NCI-H1092 treated with DMSO at 0.1 percent for 48 hours (cell line): ENCODE measurements around the gene SRGN.
"Not testable (repeated sequence)": the region's sequence is repeated elsewhere in the genome, so short reads cannot be mapped to it uniquely, and the experiment has no call there.

Experiments used
- DNase-seq: peaks from one replicate; lab custom pipeline; 2025; lab: John Stamatoyannopoulos, UW

Gene SRGN, protein sequence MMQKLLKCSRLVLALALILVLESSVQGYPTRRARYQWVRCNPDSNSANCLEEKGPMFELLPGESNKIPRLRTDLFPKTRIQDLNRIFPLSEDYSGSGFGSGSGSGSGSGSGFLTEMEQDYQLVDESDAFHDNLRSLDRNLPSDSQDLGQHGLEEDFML

DNA sequence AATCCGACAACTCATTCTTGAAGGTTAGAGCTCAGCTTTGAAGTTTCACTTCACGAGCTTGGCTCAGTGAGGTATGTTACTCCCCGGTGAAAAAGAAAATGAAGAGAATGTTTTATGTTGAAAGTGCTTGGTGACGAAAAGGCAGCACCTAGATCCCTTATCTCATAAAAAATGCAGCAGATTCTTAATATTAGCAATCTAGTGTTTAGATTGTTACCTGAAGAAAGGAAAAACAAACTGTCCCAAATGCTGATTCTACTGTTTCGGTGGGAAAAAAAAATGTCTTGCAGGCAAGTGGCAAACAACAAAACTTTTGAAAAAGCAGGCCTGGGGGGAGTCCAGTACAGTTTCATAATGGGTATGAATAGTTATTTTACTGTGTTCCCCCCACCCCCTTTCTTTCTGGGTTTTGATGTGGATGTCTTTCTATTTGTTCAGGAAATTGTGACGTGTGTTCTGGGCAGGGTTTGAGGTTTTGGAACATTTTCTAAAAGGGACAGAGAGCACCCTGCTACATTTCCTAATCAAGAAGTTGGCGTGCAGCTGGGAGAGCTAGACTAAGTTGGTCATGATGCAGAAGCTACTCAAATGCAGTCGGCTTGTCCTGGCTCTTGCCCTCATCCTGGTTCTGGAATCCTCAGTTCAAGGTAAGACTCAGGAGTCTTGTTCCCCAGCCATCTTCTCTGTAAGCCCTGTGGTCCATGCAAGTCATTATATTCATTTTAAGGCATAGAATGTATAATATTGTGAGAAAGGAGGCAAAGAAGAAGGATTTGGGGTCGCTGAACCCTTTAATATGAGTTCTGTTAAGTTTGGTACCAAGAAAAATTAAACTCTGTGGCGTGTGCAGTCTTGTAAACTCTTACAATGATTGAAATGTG lies at the start of gene SRGN:
TSS of gene SRGN (plus strand) at position 514 of the 881 bp plus-strand sequence. CDS start at position 569, 55 bp downstream.
- no peak for DNase-seq

DNA sequence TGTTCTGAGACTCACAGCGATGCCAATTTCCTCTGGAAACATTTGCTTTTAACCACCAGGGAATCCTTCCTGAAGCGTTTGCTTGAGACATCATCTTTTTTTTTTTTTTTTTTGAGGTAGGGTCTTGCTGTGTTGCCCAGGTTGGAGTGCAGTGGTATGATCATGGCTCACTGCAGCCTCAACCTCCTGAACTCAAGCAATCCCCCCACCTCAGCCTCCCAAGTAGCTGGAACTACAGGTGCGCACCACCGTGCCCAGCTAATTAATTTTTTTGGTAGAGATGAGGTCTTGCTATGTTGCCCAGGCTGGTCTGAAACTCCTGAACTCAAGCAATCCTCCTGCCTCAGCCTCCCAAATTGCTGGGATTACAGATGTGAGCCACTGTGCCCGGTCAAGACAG lies 47.0 kb upstream of the SRGN start:
- DNase-seq = not testable (repeated sequence)

DNA sequence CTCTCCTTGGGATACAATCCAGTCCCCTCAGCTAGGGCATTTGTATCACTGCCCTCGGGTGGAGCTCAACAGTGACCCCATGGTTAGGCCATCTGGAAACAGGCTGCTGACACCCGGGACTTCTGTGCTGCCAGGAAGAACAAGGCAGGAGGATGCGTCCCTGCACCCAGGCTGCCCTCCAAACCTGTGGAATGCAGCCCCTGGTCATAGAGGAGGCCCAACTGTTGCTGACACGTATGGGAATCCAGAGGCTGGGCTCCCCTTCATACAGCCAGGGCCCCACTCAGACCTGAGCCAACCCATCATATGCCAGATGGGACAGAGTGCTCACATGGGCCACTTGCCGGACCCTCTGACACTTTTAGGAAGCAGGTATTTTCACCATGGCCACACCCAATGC lies 45.5 kb upstream of the SRGN start:
- no peak for DNase-seq

DNA sequence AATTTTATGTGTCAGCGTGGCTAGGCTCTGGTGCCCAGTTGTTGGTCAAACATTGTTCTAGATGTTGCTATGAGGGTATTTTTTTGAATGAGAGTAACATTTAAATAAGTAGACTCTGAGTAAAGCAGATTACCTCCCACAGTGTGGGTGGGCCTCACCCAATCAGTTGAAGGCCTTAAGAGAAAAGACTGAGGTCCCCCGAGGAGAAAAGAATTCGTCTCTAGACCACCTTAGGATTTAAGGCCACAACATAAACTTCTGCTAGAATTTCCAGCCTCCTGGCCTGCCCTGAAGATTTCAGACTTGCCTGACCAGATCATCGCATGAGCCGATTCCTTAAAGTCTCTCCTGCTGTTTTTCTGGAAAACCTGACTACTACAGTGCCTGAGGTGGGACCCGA lies 45.1 kb upstream of the SRGN start:
- DNase-seq = no peak

DNA sequence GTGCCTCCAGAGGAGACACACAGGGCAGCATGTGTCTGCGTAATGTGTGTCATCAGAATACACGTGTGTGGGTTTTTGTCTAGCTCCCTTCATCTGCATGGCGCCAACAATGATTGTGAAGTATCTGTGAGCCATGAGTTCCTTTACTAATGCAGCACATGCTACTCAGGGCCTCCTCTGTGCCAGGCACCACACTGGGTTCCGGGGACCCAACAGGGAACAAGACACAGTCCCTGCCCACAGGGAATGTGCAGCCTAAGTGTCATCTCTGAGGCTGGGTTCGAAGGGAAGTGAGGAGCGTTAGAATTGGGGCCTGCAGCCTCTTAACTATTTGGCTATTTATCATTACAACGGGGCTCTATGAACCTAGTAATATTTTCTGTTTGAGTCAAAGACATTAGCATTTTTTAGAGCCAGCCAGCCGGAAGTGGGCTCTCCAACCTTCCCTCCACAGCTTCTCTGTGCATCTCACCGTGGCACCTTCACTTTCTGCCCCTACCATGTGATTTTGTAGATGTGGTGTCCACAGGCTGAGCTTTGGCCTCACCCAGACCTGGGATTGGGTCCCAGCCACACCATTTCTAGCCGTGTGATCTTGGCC lies 43.9 kb upstream of the SRGN start:
- DNase-seq = no peak

DNA sequence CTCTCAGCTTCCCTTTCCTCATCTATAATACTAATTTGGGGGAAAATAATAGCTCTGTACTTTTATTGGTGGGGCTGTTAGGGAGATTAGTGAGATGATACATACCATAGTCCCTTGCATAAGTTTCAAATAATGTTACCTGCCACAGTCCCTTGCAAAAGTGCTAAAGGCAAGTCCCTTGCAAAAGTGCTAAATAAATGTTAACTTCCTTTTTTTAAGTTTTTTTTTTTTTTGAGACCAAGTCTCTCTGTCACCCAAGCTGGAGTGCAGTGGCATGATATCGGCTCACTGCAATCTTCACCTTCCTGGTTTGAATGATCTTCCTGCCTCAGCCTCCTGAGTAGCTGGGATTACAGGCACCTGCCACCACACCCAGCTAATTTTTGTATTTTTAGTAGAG lies 43.4 kb upstream of the SRGN start:
- no peak for DNase-seq

DNA sequence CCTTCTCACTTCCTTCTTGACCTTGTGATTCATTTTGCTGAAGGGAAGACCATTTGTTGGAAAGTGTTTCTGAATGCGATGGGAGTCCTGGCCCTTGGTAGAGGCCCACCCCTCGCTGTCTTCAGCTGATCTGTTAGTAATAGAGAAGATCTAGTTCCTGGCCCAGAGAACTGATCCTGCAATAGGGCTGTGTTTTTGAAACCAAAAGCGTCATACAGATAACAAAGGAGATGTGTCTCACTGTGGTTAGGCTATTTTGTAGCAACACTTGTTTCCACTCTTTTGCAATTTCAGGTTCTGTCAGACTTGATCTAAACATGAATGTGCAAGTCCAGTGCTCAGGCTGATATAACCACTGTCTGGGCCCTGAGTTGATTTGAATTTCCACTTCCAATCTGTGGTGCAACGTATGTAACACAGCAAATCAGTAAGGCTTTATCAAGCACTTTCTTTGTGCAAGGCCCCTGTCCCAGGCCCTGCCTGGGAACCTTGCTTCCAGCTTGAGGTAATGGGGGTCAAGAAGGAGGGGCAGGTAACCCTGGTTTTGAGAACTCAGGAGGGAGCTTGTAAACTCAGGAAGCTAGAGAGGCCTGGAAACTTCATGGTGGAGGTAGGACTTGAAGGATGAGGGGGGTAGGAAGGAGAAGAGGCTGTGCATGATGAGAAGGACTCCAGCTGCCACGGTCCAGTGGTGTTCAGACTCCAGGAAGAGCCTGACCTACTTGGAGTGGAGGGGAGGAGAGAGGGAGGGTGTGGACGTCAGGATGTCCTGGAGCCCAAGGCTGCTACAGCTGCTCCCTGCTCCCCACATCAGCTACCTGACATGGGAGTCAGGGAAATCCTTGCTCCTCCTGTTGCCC lies 42.2 kb upstream of the SRGN start:
- DNase-seq = no peak

DNA sequence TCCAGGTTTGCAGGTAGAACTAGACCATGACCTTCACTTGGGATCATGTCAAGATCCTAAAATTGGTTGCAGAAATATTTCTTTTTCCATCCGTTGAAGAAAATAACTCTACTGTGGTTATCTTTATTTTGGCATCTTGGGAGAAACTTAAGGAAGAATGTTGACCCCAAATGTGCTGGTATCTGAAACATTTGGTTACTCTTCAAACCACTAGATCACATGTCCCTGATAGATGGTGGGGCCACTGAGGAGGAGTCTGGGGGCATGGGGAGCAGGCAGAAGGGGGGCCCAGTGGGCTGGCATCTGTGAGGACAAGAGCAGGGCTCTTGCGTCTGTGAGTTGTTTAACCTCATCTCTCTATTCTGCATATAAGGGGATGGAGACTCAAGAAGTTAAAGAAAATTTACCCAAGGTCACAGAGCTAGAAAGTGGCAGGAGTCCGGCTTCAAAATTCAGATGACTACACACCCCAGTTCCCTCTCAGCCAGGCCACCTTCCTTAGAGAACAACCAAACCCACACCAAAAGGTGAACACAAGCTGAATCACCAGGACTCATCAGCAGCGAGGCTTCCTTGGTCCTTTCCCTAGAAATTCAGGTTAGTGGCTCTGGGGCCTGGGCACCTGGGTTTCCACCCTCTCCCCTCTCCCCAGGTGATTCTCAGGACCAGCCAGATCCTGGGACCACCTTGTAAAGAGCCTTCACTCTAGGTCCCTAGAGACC lies 40.6 kb upstream of the SRGN start:
- DNase-seq = no peak

DNA sequence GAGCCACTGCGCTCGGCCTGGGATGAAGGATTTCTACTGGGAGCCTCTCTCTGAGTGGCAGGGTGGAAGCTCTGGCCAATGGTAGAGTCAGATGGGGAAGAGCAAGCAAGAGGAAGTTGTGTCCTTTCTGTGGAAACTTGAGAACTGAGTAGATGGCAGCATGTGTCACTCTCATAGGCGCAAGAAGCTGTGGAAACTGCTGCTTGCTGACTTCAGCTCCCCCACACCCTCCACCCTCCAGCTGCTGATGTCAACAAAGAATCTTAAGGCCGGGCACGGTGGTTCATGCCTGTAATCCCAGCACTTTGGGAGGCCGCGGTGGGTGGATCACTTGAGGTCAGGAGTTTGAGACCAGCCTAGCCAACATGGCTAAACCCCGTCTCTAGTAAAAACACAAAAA lies 39.8 kb upstream of the SRGN start:
- DNase-seq = no peak

DNA sequence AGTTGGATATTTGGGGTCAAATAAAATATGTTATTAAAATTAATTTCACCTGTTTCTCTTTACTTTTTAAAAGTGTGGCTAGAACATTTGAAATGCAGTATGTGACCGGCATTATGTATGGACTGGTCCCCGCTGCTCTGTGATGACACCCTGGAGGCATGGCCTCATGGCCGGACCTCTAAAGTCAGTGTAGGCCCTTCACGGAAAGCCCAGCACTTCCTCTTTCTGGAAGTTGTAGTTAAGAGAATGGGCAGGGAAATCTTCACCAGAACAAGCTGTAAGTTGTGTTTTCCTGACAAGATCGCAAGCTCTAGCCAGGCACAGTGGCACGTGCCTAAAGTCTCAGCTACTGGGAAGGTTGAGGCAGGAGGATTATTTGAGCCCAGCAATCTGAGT lies 38.3 kb upstream of the SRGN start:
- DNase-seq = no peak

DNA sequence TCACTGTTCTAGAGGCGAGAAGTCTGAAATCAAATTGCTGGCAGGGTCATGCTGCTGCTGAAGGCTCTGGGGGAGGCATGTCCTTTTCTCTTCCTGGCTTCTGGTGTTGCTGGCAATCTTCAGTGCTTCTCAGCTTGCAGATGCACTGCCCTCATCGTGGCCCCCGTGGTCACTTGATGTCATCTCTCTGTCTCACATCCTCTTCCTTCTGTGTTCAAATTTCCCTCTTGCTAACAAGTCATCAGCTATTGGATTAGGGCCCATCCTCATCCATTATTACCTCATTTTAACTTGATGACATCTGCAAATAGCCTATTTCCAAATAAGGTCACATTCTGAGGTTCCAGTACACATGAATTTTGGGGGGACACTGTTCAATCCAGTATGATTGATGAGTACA lies 36.6 kb upstream of the SRGN start:
- DNase-seq = no peak

DNA sequence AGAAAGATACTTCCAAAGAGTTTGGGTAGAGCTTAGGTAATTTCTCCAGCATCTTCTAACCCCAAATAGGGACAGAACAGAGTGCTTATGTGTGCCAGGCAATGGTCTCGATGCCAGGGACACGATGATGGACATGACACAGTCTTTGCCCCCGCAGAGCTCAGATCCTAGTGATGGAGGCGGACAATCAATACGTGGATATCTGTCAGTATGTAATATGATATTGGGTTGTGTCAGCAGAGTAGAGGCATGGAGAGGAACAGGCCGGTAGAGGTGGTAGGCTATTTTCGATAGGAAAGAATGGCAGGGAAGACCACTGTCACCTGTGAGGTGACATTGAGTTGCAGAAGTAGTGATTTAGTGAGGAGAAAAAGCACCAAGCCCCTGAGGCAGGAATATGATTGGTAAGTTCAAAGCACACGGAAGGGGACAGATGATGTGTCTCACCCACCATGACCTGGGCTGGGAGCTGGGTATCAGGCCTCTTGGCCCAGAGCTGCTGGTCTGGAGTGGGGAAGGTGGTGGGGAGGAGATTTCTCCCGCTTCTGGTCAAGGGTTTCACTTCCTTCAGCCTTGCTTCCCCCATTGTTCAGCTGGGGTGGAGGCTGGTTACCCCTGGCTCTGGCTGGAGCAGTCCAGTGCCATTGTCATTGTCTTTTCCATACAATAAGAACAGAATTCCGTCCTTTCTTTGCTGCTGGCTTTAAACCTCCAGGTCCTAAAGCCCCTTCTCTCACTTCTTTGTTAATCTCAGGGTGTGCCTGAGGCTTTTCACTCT lies 36.0 kb upstream of the SRGN start:
- DNase-seq = no peak

DNA sequence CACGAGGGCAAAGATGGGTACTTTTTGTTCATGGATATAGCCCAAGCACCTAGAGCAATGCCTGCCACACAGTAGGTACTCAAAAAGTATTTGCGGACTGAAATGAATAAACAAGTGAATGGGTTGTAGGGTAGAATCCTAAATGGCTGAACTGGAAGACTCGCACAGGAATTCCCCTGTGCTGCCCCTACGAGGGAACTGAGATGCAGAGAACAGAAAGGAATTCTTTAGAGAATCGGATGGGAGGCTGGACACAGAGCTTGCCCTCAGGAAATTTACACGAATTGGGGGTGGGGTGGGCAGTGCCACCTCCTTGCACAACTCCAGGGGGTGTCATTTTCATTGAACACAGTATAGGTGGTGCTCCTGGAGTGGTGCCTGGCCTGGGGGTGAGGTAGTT lies 35.2 kb upstream of the SRGN start:
- DNase-seq = no peak

DNA sequence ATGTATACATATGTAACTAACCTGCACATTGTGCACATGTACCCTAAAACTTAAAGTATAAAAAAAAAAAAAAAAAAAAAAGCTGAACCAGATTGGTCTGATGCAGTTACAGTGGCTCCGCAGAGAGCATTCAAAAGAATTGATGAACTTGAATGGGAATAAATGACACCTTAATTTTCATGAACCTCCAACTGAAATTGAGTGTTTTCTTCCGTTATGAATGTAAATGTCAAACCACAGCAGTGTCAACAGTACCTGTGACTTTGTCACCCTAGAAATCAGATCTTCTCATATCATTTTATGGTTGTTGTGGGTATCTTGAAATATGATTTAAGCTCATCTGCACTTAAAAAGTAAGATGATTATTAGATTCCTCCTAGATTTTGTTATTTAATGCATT lies 32.7 kb upstream of the SRGN start:
- DNase-seq = no peak

DNA sequence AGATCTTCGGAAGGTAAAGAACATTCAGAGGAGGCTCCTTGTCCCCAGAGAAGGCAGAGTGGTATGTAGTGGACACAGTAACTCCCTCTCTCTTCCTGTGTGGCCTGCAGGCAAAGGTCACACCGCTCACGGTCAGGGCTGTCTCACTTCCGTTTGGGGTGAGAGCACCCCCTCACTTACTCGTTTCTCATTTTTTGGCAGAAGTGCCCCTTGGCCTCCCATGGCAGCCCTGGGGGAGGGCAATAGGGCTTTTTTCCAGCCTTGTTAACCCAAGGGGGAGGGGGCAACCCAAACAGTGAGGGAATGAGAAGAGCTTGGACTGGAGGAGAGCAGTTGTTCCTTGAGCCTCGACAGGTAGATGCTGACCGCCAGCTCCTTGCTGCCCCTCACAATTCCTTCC lies 31.8 kb upstream of the SRGN start:
- no peak for DNase-seq

DNA sequence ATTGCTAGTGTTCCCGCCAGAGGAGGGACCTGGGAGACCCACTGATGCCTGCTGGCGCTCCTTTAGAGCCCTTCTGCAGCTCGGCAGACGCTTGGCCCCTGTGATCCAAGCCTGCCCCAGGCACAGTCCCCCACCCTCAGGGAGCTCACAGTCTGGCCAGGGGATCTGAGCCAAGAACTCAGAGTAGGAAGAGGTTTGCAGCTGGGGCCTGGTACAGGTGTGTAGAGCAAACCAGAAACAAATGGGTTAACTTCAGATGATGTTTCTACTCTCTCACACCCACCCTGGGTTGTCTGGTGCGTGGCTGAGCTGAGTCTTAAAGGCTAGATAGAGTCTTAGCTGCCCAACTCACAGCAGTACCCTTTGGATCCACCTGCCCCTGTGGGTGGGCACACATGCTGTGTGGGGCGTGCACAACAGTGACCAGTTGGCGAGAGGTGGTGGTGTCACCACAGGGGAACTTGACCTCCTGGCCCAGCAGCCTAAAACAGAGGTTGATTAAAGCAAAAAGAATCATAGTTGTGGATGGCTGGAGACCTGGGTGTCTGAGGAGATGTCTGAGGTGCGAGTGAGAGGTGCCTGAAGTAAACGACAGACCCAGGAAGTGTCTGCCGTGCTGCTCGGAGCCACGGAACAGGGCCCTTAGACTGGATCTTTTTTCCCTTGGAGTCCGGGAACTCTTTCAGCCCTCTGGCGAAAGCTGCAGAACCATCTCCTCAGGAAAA lies 31.2 kb upstream of the SRGN start:
- no peak for DNase-seq

DNA sequence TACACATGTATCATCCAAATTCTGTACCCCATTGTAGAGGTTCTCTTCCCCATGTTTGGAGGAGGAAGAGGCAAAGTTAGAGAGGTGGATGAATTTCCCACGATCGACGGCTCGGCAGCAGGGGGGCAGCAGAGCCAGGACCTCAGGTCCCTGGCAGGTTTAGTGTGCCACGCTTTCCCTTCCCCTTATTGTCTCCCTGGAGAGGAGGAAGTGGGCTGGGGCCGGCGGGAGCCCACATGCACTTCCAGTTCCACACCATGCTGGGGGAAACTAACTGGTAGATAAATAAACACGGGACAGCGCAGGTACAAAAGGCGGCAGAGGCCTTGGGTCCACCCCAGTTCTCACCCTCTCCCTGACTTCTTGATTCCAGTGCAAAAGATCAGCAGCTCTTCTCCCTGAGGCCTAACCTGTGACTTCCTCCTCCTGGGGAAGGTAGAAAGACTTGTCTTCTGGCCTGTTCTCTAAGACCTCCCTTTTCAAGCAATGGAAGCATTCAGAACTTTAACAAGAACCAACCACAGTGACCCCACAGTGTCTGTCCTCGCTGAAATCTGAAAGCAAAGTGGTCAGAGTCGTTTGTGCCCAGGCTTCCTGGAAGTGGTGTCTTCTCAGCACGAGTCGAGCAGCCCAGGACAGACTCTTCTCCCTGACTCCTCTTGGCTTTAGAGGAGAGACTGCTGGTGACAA lies 30.5 kb upstream of the SRGN start:
- DNase-seq = no peak

DNA sequence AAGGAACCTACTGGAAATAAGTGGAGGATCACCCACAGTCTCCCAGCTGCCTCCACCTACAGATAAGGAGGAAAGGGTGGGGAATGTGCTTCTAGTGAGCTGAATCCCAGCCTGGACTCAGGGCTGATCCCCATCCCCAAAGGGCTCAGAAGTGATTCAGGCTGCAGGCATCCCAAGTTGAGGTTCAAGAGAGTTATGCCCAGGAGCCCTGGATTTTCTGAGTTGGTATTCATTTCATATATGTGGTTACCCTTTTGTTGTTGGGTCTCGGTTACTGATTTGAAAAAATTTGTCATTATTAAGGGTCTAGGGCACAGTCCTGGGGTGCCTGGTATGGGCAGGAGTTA lies 30.0 kb upstream of the SRGN start:
- no peak for DNase-seq

DNA sequence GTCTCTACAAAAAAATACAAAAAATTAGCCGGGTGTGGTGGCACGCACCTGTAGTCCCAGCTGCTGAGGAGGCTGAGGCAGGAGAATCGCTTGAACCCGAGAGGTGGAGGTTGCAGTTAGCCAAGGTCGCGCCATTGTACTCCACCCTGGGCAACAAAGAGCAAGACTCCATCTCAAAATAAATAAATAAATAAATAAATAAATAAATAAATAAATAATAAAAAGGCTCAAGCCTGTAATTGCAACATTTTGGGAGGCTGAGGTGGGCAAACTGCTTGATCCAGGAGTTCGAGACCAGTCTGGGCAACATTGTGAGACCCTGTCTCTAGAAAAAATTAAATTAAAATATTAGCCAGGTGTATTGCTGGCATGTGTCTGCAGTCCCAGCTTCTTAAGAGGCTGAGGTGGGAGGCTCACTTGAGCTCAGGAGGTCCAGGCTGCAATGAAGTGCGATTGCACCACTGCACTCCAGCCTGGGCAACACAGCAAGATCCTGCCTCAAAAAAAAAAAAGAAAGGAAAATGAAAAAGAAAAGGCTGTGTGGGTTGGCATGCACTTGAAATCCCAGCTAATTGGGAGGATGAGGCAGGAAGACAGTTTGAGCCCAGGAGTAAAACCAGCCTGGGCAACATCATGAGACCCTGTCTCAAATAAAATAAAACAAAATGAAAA lies 27.6 kb upstream of the SRGN start:
- no peak for DNase-seq
